Measurements from ENCODE around the gene DOK1. TPM values are rescaled to one million over a fixed set of nuclear protein-coding genes. Genes with fewer than 3 reads are reported as not detected.

Gene DOK1
- total RNA-seq, 1 experiment from 2014 or later: 4.7 TPM

DNA sequence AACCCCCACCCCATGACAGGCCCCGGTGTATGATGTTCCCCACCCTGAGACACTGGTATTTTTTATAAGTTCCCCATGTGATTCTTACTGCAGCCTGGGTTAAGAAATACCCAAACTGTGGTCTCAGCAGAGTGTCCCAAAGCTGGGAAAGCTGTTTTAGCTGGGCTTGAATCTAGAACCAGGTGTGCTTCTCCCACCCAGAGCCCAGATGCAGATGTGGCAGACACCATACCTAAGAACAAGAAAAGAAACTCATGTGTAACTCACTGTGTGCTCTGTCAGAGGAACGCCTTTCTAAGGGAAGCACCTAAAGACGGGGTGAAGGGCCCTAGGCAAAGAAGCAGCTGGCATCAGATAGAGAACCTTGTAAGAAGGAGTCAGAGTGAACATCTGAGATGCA, 23.9 kb downstream of the DOK1 start:
- peaks cover 12% of the 10 kb centered on the region for H3K4me1 ChIP-seq (ENCODE audit: insufficient read depth, low read length)
- no peak overlapping the region for H3K4me3 ChIP-seq (ENCODE audit: low read length)
- H3K27me3 ChIP-seq (ENCODE audit: low read length): no peaks in the 10 kb centered on the region
- H3K79me2 ChIP-seq (ENCODE audit: low read length): no peaks in the 10 kb centered on the region
- H3K9ac ChIP-seq (ENCODE audit: low read length): no peak overlapping the region
- H3K9me2 ChIP-seq (replicated peaks; ENCODE audit: low read length): no peaks in the 10 kb centered on the region
- TF ChIP-seq EZH2phosphoT487 (IDR thresholded peaks at IDR 0.05; ENCODE audit: borderline replicate concordance, low read length) (no peak), EZH2 (IDR thresholded peaks at IDR 0.05; ENCODE audit: low read length, unreplicated experiment) (no peak)
- TF ChIP-seq, protein P1, sequence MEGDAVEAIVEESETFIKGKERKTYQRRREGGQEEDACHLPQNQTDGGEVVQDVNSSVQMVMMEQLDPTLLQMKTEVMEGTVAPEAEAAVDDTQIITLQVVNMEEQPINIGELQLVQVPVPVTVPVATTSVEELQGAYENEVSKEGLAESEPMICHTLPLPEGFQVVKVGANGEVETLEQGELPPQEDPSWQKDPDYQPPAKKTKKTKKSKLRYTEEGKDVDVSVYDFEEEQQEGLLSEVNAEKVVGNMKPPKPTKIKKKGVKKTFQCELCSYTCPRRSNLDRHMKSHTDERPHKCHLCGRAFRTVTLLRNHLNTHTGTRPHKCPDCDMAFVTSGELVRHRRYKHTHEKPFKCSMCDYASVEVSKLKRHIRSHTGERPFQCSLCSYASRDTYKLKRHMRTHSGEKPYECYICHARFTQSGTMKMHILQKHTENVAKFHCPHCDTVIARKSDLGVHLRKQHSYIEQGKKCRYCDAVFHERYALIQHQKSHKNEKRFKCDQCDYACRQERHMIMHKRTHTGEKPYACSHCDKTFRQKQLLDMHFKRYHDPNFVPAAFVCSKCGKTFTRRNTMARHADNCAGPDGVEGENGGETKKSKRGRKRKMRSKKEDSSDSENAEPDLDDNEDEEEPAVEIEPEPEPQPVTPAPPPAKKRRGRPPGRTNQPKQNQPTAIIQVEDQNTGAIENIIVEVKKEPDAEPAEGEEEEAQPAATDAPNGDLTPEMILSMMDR (conservative IDR thresholded peaks at IDR 0.05; ENCODE audit: low read depth, low read length): no peak
- H3K36me3 ChIP-seq (ENCODE audit: low read depth, low read length): no peaks in the 10 kb centered on the region
- BruUV-seq (replicated peaks): no TSS peak
- no peak overlapping the region for H3K4me2 ChIP-seq (ENCODE audit: low read length)
- H4K20me1 ChIP-seq (ENCODE audit: low read length): no peaks in the 10 kb centered on the region
- POLR2A ChIA-PET (ENCODE audit: unreplicated experiment): no interaction called here
- DNase-seq: no peak
- H3K9me3 ChIP-seq (ENCODE audit: low read length): no peaks in the 10 kb centered on the region
- intact Hi-C loops (cut with micrococcal nuclease): no loop called here
- H2AFZ ChIP-seq (ENCODE audit: low read length): no peak overlapping the region
- peaks cover 3% of the 10 kb centered on the region for H3F3A ChIP-seq (ENCODE audit: low read length, unreplicated experiment)
- ATAC-seq: no peak
- CTCF ChIA-PET: no interaction called here
- H3K27ac ChIP-seq (ENCODE audit: low read length): no peak overlapping the region

DNA sequence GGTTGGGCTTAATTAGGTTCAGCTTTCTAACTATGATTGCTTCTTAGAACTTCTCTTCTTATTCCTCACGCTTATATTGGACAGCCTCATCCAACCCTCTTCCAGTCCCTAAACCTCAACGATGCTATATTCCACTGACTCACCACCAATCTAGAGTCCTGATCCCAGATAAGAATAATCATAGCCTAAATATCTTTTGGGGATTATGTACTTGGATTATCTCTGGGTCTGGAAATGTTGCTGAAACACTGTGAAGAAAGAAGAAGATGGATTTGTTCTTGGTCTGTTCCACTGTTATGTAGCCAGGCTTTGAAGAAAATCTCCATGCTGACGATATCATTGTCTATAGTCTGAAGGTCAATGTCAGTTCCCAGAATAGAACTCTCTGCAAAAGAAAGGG, 26.9 kb downstream of the DOK1 start:
- Histone ChIP-seq H4K20me1 (ENCODE audit: low read length) (no peaks in the 10 kb centered on the region), H3K27ac (ENCODE audit: low read length) (no peak overlapping the region), H3K9me3 (ENCODE audit: low read length) (no peaks in the 10 kb centered on the region), H3K4me3 (ENCODE audit: low read length) (no peak overlapping the region), H2AFZ (ENCODE audit: low read length) (no peak overlapping the region), H3K4me2 (ENCODE audit: low read length) (no peak overlapping the region), H3K9me2 (replicated peaks; ENCODE audit: low read length) (no peaks in the 10 kb centered on the region), H3F3A (ENCODE audit: low read length, unreplicated experiment) (no peaks in the 10 kb centered on the region), H3K27me3 (ENCODE audit: low read length) (no peaks in the 10 kb centered on the region), H3K79me2 (ENCODE audit: low read length) (no peaks in the 10 kb centered on the region), H3K4me1 (ENCODE audit: insufficient read depth, low read length) (peaks cover 12% of the 10 kb centered on the region), H3K36me3 (ENCODE audit: low read depth, low read length) (no peaks in the 10 kb centered on the region), H3K9ac (ENCODE audit: low read length) (no peak overlapping the region)
- TF ChIP-seq, protein P1 (conservative IDR thresholded peaks at IDR 0.05; ENCODE audit: low read depth, low read length): no peak
- TF ChIP-seq EZH2phosphoT487 (IDR thresholded peaks at IDR 0.05; ENCODE audit: borderline replicate concordance, low read length) (no peak), EZH2 (IDR thresholded peaks at IDR 0.05; ENCODE audit: low read length, unreplicated experiment) (no peak)
- DNase-seq (no peak), ATAC-seq (no peak)
- ChIA-PET POLR2A (ENCODE audit: unreplicated experiment) (no interaction called here), CTCF (no interaction called here)
- BruUV-seq (replicated peaks): no TSS peak
- intact Hi-C loops (cut with micrococcal nuclease): no loop called here

DNA sequence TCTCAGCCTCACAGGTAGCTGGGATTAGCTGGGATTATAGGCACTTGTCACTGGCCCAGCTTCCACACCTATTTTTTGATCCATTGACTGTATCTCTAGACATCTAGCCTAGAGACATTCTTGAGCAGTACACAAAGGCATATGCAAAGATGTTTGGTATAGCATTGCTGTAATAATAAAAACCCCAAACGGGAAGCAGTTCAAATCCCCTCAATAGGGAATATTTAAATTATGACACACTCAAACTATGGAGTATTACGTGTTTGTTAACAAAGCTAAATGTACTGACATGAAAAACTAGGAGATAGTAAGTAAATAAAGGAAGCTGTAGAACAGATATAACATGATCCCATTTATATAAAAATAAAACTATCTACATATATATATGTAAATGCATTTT, 27.7 kb downstream of the DOK1 start:
- no peak overlapping the region for H3K4me2 ChIP-seq (ENCODE audit: low read length)
- no peaks in the 10 kb centered on the region for H4K20me1 ChIP-seq (ENCODE audit: low read length)
- no peaks in the 10 kb centered on the region for H3K9me3 ChIP-seq (ENCODE audit: low read length)
- DNase-seq (no peak), ATAC-seq (no peak)
- no peak overlapping the region for H2AFZ ChIP-seq (ENCODE audit: low read length)
- no peaks in the 10 kb centered on the region for H3K79me2 ChIP-seq (ENCODE audit: low read length)
- H3K27ac ChIP-seq (ENCODE audit: low read length): no peak overlapping the region
- BruUV-seq (replicated peaks): no TSS peak
- CTCF ChIA-PET: no interaction called here
- no peaks in the 10 kb centered on the region for H3K9me2 ChIP-seq (replicated peaks; ENCODE audit: low read length)
- intact Hi-C loops (cut with micrococcal nuclease): no loop called here
- H3K9ac ChIP-seq (ENCODE audit: low read length): no peak overlapping the region
- H3F3A ChIP-seq (ENCODE audit: low read length, unreplicated experiment): no peaks in the 10 kb centered on the region
- POLR2A ChIA-PET (ENCODE audit: unreplicated experiment): no interaction called here
- no peaks in the 10 kb centered on the region for H3K36me3 ChIP-seq (ENCODE audit: low read depth, low read length)
- H3K27me3 ChIP-seq (ENCODE audit: low read length): no peaks in the 10 kb centered on the region
- peaks cover 12% of the 10 kb centered on the region for H3K4me1 ChIP-seq (ENCODE audit: insufficient read depth, low read length)
- TF ChIP-seq, protein P1 (conservative IDR thresholded peaks at IDR 0.05; ENCODE audit: low read depth, low read length): no peak
- no peak for TF ChIP-seq EZH2 (IDR thresholded peaks at IDR 0.05; ENCODE audit: low read length, unreplicated experiment)
- no peak for TF ChIP-seq EZH2phosphoT487 (IDR thresholded peaks at IDR 0.05; ENCODE audit: borderline replicate concordance, low read length)
- H3K4me3 ChIP-seq (ENCODE audit: low read length): no peak overlapping the region
